ELR (cell line): ENCODE results near the gene CIC.

Source experiments
- DNase-seq: peaks from one replicate; pipeline ENCODE4 v3.0.0-alpha.2; 2015; ENCODE audit warnings: low read depth

CIC gene

GRCh38 chr19:42244347-42245220 lies 24.5 kb upstream of the CIC start:
- peak; percentile 95 for DNase-seq

DNA sequence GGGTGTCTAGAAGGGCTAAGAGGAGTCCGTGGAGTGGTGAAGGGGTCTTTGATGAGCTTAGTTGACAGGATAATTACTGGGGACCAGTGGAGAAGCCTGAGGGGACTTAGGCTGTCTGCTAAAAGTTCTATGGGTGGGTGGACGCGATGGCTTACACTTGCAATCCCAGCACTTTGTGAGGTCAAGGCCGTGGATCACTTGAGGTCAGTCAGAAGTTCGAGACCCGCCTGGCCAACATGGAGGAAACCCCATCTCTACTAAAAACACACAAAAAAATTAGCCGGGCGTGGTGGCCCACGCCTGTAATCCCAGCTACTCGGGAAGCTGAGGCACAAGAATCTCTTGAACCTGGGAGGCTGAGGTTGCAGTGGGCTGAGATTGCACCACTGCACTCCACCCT lies 23.8 kb upstream of the CIC start:
- DNase-seq = no peak

DNA sequence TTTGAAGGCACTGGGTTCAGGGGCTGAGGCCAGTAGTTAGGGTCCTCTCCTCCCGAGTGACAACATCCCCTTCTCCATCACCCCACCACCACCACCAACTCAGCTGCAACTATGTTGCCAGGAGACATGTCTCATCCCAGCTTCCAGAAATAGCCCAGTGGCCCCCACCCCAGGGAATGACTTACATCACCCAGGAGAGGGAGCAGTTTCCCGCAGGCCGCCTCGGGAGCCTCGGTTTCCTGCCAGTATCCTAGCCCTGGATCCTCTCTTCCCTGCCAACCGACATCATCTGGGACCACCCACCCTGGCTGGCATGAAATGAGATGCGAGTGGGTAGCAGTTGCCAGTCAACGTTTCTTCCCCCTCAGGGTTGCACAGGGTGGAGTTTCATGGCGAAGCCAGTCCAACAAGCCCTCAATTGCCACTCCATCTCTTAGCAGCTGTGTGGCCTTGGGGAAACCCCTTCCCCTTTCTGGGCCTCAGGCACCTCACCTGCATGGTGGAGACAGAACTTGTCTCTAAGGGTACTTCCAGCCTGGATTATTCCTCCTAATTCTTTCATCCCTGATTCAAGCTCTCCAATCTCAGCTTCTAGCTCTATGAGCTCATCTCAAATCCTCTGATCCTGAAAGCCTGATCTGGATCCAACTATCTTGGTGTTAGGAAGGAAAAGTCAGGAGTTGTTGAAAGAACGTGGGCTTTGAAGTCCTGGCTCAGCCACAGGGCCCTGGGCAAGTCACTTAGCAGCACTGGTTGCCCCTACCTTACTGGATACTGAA lies 22.7 kb upstream of the CIC start:
- peak; percentile 85 for DNase-seq

- no peak for DNase-seq
Measured at GRCh38 chr19:42246922-42247639, 22.0 kb upstream of the CIC start.

DNA sequence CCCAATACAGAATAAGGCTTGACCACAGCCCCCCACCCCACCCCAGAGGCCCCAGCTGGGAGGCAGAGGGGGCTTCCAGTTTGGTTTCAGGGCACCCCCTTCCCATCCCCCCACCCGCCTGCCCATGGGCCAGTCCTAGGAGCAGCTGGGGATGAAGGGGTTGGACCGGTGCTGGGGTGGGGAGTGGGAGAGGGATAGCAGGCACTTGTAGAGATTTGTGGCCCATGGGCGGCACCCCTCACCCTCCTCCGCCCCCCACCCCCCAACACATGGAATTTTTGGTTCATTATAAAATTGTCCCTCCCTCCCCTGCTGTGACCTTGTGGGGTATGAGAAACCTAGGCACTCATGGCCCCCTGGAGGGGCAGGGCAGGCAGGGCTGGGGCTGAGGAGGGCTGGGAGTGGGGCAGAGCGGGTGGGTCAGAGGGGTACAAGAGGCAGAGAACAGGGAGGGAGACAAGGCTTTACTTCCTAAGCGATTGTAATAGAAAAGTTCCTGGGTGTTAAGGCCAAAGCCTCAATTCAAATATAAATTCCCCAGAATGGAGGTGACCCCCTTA lies 21.3 kb upstream of the CIC start:
- DNase-seq = no peak

GRCh38 chr19:42248270-42249148 lies 20.5 kb upstream of the CIC start:
- DNase-seq = no peak

DNA sequence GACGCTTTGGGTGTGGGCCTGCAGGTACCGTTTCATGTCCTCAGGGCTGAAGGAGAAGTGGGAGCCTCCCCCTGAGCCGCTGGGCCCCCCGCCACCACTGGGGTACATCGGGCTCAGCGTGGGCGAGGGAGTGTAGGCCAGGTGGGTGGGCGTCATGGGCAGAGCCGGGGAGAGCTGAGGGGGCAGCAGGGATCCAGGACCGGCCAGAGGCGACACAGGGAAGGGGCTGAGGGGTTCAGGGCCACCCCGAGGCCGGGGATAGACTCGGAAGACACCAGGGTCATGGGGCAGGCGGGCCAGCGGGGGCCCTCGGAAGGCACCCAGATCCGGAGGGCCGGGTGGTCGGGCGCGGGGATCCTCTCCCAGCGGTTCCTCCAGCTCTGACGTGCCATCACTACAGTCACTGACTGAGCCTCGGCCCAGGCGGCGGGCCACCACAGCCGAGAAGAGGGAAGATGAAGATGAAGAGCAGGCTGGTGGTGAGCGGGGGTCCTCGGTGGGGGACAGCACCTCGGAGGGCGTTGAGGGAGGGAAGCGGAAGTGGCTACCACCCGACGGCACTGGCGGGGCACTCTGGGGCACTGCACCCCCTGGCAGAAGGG lies 19.8 kb upstream of the CIC start:
- no peak for DNase-seq

GRCh38 chr19:42249769-42250168 lies 19.3 kb upstream of the CIC start:
- DNase-seq = no peak

GRCh38 chr19:42250183-42250665 lies 18.8 kb upstream of the CIC start:
- DNase-seq = no peak

DNA sequence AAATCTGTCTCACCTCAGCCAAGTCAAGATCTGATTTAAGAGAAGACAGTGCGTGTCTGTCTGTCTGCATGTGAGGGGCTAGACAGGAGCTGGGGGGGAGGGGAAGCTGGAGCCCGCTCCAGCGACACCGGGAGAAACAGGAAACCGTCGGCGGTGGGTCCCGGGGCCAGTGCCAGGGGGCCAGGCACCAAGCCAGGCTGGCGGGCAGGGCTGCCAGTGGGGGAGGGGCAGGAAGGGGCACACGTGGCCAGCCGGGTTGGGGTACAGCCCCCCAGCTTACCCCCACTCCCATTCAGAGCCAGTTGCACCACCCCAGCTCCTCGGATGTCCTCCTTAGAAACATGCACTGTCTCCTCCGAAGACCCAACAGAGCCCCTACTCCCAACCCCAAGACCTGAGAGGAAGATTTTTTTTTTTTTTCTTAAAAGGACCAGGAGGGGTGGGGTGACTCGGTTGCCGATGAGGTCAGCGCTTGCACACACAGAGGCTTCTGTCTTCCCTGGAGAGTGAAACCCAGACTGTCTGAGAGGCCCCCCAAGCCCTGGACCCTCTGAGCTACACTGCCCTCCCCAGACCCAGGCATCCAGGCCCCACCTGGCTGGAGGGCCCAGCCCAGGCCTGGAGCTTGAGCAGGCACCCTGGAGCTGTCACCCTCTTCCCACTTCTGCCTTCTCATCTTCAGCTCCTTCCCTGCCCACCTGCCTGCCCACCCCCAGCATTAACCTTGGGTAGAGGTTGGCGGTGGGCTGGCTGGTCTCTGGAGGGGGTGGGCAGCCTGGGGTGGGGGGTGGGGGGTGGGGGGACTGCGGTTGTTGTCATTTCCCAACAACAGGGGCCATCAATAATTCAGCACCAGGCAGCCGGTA lies 18.2 kb upstream of the CIC start:
- DNase-seq = peak; percentile 49

DNA sequence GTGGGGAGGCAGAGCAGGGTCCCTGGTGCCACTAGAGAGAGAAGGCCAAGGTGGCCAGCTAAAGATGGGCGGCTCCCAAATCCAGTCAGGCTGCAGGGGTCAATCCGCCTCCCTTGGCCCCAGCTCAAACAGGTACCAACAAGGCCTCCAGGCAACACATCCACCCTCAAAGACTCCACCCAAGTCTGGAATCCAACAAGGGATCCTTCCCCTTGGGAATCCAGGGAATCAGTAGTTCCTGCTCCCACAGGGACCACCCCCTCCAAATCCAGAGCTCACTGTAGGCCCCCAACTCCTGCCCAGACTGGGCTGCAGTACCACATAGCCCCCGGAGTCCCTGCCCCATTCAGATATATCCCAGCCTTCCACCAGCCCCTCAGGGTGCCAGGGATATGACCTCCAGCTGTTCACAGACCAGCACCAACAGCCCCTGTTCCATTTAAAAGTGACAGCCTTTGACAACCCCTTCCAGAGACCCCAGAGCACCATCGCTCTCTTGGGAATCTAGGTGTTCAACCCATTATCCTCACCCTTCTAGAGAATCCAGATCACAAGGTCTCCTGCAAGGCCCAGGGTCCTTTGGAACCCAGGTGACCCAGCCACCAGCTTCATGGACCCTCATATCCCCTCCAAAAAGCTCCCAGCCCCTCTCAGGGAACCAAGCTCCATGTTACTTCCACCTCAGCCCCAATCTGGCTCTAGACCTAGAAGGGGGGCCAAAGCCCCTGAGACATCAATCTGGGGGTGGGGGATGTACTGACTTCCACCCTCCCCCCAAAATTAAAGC lies 17.3 kb upstream of the CIC start:
- DNase-seq = no peak

DNA sequence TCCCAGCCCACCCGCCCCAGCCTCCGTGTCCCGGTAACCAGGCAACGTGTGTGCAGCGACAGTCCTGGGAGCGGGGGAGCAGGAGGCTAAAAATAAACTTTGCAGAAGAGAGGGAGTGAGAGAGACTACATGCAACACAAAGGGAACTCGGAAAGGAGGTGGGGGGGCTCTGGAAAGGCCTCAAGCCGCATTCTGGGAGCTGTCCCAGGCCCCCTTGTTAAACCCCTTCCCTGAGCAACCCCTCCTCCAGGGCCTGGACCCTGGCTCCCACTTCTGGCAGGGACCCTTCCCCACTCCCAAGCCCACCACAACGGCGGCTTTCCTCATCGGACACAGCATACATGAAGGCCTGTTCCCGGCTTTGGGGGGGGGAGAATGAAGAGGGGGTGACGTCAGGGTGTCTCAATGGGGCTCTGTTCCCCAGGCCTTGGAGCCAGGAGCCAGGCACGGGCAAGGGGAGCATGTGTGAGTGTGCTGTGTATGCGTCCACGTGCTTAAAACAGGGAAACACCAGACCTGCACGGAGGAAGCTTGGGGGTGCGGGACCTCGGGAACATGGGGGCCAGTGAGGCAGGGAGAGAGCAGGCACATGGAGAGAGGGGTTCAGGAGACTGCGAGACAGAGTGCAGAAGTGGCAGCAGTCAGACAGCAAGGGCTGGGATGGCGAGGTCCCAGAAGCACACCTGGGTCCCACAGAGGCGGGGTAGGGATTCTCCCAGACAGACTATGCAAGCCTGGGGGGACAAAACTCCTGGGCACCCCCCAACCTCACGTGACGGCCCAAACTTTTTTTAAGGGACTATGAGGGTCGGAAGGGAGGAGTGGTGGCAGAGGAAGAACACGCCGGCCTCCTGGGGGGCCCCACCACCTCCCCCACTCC lies 16.4 kb upstream of the CIC start:
- DNase-seq = peak; percentile 76

GRCh38 chr19:42253245-42254088 lies 15.6 kb upstream of the CIC start:
- peak; percentile 68 for DNase-seq

DNA sequence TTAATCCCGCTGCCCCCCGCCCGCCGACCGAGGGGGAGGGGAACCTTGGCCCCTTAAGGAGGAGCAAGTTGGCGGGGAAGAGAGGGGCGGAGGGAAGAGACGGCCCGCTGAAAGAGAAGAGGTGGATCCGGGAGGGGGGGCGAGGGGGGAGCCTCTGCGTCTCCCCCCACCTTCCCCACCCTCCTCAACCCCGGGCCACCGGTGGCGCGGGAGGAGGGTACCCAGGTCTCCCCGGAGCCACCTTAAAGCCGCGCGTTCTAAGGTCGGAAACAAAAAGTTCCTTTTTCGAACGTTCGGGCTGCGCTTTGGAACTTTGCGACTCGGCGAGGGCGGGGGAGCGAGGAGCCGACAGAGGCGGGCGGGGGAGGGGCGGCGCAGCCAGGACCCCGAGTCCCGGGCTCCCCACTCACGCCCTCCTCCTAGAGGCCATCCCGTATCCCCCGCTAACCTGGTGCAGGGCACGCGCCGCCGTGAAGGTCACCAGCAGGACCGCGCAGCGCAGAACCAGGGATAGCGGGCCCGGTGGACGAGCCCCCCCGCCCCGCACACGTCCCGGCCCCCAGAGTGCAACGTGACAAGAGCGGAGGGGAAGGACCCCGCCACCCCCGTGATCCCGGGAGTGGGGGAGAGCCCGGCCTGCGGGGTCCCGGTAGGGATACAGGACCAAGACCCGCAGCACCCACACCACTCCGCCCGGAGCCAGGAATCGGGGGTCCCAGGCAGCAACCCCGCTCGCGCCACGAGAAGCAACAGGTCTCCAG lies 14.8 kb upstream of the CIC start:
- peak; percentile 69 for DNase-seq

DNA sequence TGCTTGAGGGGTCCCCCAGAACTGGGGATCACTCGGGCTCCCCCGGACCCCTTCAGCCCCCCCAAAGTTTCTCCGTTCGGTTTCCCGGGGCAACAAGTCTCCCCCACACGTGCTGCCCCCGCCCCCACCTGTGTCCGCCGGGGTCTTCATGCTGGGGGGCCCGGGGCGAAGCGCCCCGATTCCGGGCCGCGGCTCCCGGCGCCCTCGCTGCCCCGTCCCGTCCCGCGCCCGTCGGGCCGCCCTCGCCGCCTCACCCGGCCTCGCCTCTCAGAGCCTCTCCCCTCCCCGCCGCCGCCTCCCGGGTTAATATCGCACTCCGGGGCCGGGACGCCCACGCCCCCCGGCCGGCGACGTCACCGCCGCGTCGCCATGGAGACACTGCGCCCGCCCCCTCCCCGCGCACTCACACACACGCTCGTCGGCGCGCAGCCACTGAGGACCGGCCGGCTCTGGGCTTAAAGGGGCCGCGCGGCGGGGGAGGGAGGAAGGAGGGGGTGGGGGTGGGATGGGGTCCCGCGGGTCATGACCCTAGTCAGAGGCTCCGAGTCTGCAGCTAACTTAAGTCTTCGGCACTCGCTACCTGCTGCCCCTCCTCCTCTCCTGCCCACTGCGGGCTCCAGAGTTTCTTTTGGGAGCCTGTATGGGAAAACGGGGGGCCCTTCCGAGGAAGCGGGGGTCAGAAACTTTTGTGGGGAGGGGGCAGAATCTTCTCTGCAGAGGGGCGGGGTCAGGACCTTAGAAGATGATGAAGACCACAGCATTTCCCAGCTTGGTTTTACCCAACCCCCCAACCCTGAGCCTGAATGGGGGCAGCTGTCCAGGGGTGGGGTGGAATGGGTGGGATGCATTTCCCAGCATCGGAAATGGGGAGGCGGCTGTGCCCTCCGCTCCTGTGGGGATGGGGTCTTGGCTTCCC lies 13.9 kb upstream of the CIC start, which contains the start of gene ERF:
Gene ERF, minus strand, starts transcription at position 279 of the 916 bp plus-strand sequence. Its CDS starts 129 bp downstream, at position 150.
- peak; percentile 90 for DNase-seq
